ENCODE data around the gene ATAD5. TPM values are rescaled to one million over a fixed set of nuclear protein-coding genes. Genes with fewer than 3 reads are reported as not detected.
A peak's percentile ranks its signal among the peaks of the same experiment; 100 is the strongest.

ATAD5 gene
- total RNA-seq, 1 donor from 2014 or later: 36.2 TPM

DNA sequence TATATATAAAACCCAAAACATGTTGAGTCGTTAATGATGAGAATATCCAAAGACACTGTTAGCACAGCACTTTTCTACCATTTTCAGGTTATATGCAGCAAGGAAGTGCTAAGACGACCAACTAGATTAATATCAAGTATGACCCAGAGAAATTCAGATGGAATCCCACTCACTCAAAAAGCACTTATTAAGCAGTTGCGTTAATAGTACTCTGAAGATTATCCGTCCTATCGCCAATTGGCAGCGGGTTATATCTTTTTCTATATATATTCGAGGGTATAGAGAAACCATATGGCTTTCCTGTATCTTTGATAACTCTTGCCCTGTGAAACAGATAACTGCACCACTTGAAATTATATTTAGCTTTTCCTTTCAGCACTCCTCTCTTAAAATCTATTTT is 8.3 kb upstream of the ATAD5 start:
- TF ChIP-seq, protein P1, sequence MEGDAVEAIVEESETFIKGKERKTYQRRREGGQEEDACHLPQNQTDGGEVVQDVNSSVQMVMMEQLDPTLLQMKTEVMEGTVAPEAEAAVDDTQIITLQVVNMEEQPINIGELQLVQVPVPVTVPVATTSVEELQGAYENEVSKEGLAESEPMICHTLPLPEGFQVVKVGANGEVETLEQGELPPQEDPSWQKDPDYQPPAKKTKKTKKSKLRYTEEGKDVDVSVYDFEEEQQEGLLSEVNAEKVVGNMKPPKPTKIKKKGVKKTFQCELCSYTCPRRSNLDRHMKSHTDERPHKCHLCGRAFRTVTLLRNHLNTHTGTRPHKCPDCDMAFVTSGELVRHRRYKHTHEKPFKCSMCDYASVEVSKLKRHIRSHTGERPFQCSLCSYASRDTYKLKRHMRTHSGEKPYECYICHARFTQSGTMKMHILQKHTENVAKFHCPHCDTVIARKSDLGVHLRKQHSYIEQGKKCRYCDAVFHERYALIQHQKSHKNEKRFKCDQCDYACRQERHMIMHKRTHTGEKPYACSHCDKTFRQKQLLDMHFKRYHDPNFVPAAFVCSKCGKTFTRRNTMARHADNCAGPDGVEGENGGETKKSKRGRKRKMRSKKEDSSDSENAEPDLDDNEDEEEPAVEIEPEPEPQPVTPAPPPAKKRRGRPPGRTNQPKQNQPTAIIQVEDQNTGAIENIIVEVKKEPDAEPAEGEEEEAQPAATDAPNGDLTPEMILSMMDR (IDR thresholded peaks at IDR 0.05): no peak
- no peak for TF ChIP-seq EZH2phosphoT487 (IDR thresholded peaks at IDR 0.05)
- TF ChIP-seq EZH2 (IDR thresholded peaks at IDR 0.05): no peak
- peaks cover 23% of the 10 kb centered on the region for H3K4me1 ChIP-seq
- H4K20me1 ChIP-seq (ENCODE audit: low read depth): peaks cover 25% of the 10 kb centered on the region
- H3K4me3 ChIP-seq: peak overlapping the region; percentile 83
- H3K79me2 ChIP-seq (ENCODE audit: low read depth): peaks cover 60% of the 10 kb centered on the region
- peak overlapping the region; percentile 91 for H3K4me3 Mint-ChIP-seq
- peaks cover 6% of the 10 kb centered on the region for H3K27me3 Mint-ChIP-seq (ENCODE audit: insufficient read depth, low read depth)
- peak overlapping the region; percentile 85 for H2AFZ ChIP-seq (replicated peaks)
- H3K27me3 ChIP-seq: no peaks in the 10 kb centered on the region
- H3K36me3 ChIP-seq: no peaks in the 10 kb centered on the region
- no peak overlapping the region for H3K27ac Mint-ChIP-seq
- no peaks in the 10 kb centered on the region for H3K9me3 Mint-ChIP-seq
- peak overlapping the region; percentile 89 for H3K27ac ChIP-seq
- H3K4me1 Mint-ChIP-seq: peaks cover 18% of the 10 kb centered on the region
- no peaks in the 10 kb centered on the region for H3K36me3 Mint-ChIP-seq
- no peaks in the 10 kb centered on the region for H3K9me3 ChIP-seq (ENCODE audit: low read depth)
- DNase-seq (ENCODE audit: low spot score): no peak
- peaks cover 26% of the 10 kb centered on the region for H3F3A ChIP-seq (ENCODE audit: low read depth)
- peak overlapping the region; percentile 98 for H3K4me2 ChIP-seq
- H3K9ac ChIP-seq: peak overlapping the region; percentile 63

DNA sequence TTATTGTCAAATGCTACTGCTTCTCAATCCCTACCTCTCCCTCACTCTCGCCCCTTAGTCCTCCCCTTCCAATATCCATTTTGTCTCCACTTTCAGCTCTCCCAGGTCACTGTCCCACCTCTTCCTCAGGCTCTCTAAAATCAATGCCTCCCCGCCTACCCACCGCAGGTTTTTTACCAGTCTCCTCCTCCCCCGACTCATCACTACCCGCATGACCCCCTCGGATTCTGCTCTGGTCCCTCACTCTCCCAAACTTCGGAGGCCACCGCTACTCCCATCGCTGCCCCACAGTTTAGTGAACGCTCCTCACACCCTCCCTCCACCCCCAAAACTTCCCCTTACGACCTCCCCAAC is 7.8 kb upstream of the ATAD5 start:
- Histone ChIP-seq H3K4me2 (peak overlapping the region; percentile 98), H3K9ac (peak overlapping the region; percentile 63), H3K4me1 (peaks cover 23% of the 10 kb centered on the region), H3K9me3 (ENCODE audit: low read depth) (no peaks in the 10 kb centered on the region), H3K4me3 (peak overlapping the region; percentile 83), H3K27me3 (no peaks in the 10 kb centered on the region), H3K36me3 (no peaks in the 10 kb centered on the region), H3K79me2 (ENCODE audit: low read depth) (peaks cover 54% of the 10 kb centered on the region), H3K27ac (peak overlapping the region; percentile 89), H3F3A (ENCODE audit: low read depth) (peaks cover 28% of the 10 kb centered on the region), H4K20me1 (ENCODE audit: low read depth) (peaks cover 25% of the 10 kb centered on the region), H2AFZ (replicated peaks) (peak overlapping the region; percentile 85)
- no peaks in the 10 kb centered on the region for H3K9me3 Mint-ChIP-seq
- peaks cover 18% of the 10 kb centered on the region for H3K4me1 Mint-ChIP-seq
- H3K27ac Mint-ChIP-seq: peak overlapping the region; percentile 20
- DNase-seq (ENCODE audit: low spot score): no peak
- TF ChIP-seq EZH2 (IDR thresholded peaks at IDR 0.05) (no peak), EZH2phosphoT487 (IDR thresholded peaks at IDR 0.05) (no peak)
- TF ChIP-seq, protein P1 (IDR thresholded peaks at IDR 0.05): no peak
- no peaks in the 10 kb centered on the region for H3K36me3 Mint-ChIP-seq
- peak overlapping the region; percentile 91 for H3K4me3 Mint-ChIP-seq
- H3K27me3 Mint-ChIP-seq (ENCODE audit: insufficient read depth, low read depth): peaks cover 6% of the 10 kb centered on the region

DNA sequence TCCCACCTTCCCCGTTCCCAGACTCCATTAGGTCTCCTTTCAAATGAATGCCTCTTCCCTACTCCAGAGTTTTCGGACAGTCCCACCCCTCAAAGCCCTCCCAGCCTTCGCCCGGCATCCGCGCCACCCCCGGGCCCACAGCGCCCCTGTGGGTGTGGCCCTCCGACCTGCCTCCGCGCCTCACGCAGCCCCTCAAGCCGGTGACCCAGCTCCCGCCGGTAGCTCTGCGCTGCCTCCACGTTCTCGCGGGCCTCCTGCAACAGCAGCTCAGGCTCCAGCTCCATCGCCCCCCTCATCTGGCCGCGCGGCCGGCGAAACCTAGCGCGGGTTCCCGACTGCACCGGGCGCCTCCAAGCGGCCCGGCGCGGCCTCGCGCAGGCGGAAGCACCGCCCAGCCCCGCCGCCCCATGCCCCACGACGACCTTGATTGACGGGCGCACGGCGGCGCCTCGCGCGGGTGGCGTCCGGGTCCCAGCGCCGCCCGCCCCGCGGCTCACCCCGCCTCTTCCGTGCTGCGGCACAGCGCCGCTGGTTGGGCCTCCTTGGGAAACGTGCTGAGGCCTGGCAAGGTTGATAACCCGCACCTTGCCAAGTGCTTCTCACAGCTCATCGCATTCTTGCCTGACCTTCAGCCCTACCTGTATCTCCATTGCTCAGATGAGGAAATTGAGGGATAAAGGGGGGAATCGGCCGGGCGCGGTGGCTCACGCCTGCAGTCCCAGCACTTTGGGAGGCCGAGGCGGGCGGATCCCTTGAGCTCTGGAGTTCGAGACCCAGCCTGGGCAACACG is 7.2 kb upstream of the ATAD5 start, which contains the start of gene CRLF3:
Gene CRLF3 (minus strand): TSS at position 337 of the 790 bp plus-strand sequence. CDS start 41 bp downstream, at position 296.
- Mint-ChIP-seq H3K27me3 (ENCODE audit: insufficient read depth, low read depth) (peaks cover 6% of the 10 kb centered on the region), H3K9me3 (no peaks in the 10 kb centered on the region), H3K4me3 (peak within 1 kb of the TSS; percentile 91), H3K4me1 (peaks cover 18% of the 10 kb centered on the region), H3K36me3 (no peaks in the 10 kb centered on the region), H3K27ac (peak within 1 kb of the TSS; percentile 92)
- Histone ChIP-seq H3K27ac (peak within 1 kb of the TSS; percentile 89), H4K20me1 (ENCODE audit: low read depth) (peaks cover 25% of the 10 kb centered on the region), H3K36me3 (no peaks in the 10 kb centered on the region), H3K4me1 (peaks cover 23% of the 10 kb centered on the region), H2AFZ (replicated peaks) (peak within 1 kb of the TSS; percentile 85), H3K9ac (peak within 1 kb of the TSS; percentile 63), H3K4me3 (peak within 1 kb of the TSS; percentile 83), H3K9me3 (ENCODE audit: low read depth) (no peaks in the 10 kb centered on the region), H3K27me3 (no peaks in the 10 kb centered on the region), H3K4me2 (peak within 1 kb of the TSS; percentile 98), H3K79me2 (ENCODE audit: low read depth) (peaks cover 48% of the 10 kb centered on the region), H3F3A (ENCODE audit: low read depth) (peaks cover 33% of the 10 kb centered on the region)
- peak; percentile 97 for DNase-seq (ENCODE audit: low spot score)
- TF ChIP-seq, protein P1 (IDR thresholded peaks at IDR 0.05): peak; percentile 64
- peak; percentile 32 for TF ChIP-seq EZH2 (IDR thresholded peaks at IDR 0.05)
- TF ChIP-seq EZH2phosphoT487 (IDR thresholded peaks at IDR 0.05): no peak
